ENCODE measurements around the gene HIPK2.

The HIPK2 gene

GRCh38 chr7:139721417-139721816 lies 56.4 kb downstream of the HIPK2 start:
- no peak overlapping the region for H3K27ac ChIP-seq
- DNase-seq (ENCODE audit: low spot score): no peak
- ChIA-PET CTCF (no interaction called here), POLR2A (ENCODE audit: low non-redundant PET) (no interaction called here)
- TF ChIP-seq, protein P1, sequence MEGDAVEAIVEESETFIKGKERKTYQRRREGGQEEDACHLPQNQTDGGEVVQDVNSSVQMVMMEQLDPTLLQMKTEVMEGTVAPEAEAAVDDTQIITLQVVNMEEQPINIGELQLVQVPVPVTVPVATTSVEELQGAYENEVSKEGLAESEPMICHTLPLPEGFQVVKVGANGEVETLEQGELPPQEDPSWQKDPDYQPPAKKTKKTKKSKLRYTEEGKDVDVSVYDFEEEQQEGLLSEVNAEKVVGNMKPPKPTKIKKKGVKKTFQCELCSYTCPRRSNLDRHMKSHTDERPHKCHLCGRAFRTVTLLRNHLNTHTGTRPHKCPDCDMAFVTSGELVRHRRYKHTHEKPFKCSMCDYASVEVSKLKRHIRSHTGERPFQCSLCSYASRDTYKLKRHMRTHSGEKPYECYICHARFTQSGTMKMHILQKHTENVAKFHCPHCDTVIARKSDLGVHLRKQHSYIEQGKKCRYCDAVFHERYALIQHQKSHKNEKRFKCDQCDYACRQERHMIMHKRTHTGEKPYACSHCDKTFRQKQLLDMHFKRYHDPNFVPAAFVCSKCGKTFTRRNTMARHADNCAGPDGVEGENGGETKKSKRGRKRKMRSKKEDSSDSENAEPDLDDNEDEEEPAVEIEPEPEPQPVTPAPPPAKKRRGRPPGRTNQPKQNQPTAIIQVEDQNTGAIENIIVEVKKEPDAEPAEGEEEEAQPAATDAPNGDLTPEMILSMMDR (conservative IDR thresholded peaks at IDR 0.05; ENCODE audit: low read depth): no peak

GRCh38 chr7:139720705-139721231 lies 57.0 kb downstream of the HIPK2 start:
- ChIA-PET POLR2A (ENCODE audit: low non-redundant PET) (no interaction called here), CTCF (interaction anchor here (0.6 kb wide), 1 partner anchor 11 kb away, joined by 3 read pairs; no protein-coding TSS in a partner anchor)

GRCh38 chr7:139720186-139720585 lies 57.6 kb downstream of the HIPK2 start:
- H3K27ac ChIP-seq: no peak overlapping the region
- ChIA-PET POLR2A (ENCODE audit: low non-redundant PET) (no interaction called here), CTCF (interaction anchor here (0.6 kb wide), 1 partner anchor 10 kb away, joined by 3 read pairs; no protein-coding TSS in a partner anchor)
- DNase-seq (ENCODE audit: low spot score): no peak
- TF ChIP-seq, protein P1 (conservative IDR thresholded peaks at IDR 0.05; ENCODE audit: low read depth): no peak

More at GRCh38 chr7:139720705-139721231, 57.0 kb downstream of the HIPK2 start:
- TF ChIP-seq, protein P1 (conservative IDR thresholded peaks at IDR 0.05; ENCODE audit: low read depth): no peak
- peak overlapping the region; percentile 72 for H3K27ac ChIP-seq
- DNase-seq (ENCODE audit: low spot score): peak; percentile 24

DNA sequence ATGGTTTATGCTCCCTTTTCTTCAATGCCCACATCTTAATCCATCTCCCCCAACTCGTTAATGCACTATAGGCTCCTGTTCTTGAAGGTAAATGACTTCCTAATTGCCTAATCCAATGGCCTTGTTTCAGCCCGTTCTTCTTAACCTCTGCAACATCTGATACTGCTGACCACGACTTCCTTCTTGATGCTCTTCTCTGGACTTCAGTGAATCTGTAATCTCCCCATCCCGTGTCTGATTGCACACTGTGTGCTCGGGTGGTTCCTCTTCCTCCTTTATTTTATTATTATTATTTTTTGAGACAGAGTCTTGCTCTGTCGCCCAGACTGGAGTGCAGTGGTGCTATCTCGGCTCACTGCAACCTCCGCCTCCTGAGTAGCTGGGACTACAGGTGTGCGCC lies 58.9 kb downstream of the HIPK2 start:
- DNase-seq (ENCODE audit: low spot score): no peak
- TF ChIP-seq, protein P1 (conservative IDR thresholded peaks at IDR 0.05; ENCODE audit: low read depth): no peak
- CTCF ChIA-PET: no interaction called here
- POLR2A ChIA-PET (ENCODE audit: low non-redundant PET): no interaction called here
- no peak overlapping the region for H3K27ac ChIP-seq

- H3K27ac ChIP-seq: no peak overlapping the region
- ChIA-PET CTCF (no interaction called here), POLR2A (ENCODE audit: low non-redundant PET) (no interaction called here)
- DNase-seq (ENCODE audit: low spot score): no peak
- TF ChIP-seq, protein P1 (conservative IDR thresholded peaks at IDR 0.05; ENCODE audit: low read depth): no peak
Observed at GRCh38 chr7:139718141-139718540, 59.7 kb downstream of the HIPK2 start.

DNA sequence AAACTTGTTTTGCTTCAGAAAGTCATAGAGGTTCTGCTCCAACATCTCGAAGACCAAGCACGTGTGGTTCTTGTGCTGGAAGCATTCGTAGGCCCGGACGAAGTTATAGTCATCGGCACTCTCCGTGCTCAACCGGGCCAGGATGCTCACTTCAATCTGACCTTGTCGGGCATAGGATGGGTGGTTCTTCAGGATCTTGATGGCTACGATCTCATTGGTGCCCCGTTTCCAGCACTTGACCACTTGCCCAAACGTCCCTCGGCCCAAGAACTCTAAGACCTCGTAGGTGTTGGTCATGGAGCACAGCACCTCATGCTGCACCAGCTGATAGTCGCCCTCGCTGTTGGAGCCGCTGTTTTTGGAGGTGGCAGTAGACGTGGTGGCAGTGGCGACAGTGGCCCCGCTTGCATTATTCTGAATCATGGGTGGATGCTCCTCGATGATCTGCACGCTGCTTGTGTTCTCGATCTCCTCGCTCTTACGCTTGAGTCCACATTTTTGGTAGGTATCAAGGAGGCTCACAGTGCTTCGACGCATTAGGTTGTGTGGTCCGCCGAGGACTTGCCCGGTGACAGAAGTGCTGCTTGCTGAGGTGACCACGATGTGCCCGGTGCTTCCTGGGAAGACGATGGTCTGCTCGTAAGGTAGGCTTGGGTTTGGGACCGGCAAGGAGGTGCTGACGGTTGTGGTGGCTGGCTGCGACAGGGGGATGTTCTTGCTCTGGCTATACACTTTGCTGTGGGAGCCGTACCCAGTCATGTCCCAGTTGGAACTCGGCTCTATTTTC lies 61.4 kb downstream of the HIPK2 start:
- DNase-seq (ENCODE audit: low spot score): no peak
- ChIA-PET CTCF (no interaction called here), POLR2A (ENCODE audit: low non-redundant PET) (no interaction called here)
- TF ChIP-seq, protein P1 (conservative IDR thresholded peaks at IDR 0.05; ENCODE audit: low read depth): no peak
- no peak overlapping the region for H3K27ac ChIP-seq
